HepG2 (cell line): ENCODE data around the gene TASP1. TPM values are rescaled to one million over a fixed set of nuclear protein-coding genes. Genes with fewer than 3 reads are reported as not detected.

Experiments used
- ATAC-seq: fragments of 200-7000 bp; cut with Tn5 transposase; 3 replicates; pipeline ENCODE4 v1.9.1; 2020; ENCODE audit warnings: mild to moderate bottlenecking, moderate library complexity
- BruUV-seq: library from RNA; stranded (reverse); fragments of 400-500 nt; replicated peaks from 2 replicates; lab custom pipeline; 2021; lab: Mats Ljungman, UMichigan
- CTCF ChIA-PET: fragments of 300-600 bp; formaldehyde crosslinking; extraction: SDS; loops from one replicate; lab custom pipeline; 2021; ENCODE audit warnings: low total read pairs, inconsistent platforms, low intra/inter-chr PET ratio; lab: Yijun Ruan, JAX
- POLR2A ChIA-PET: fragments of 350-600 bp; sonication (Branson Sonifier 250); formaldehyde crosslinking; loops from one replicate; lab custom pipeline; 2020; ENCODE audit warnings: antibody characterized with exemption, inconsistent platforms; lab: Yijun Ruan, JAX
- DNase-seq: peaks from one replicate; pipeline ENCODE4 v3.0.0-alpha.2; 2015; ENCODE audit warnings: low spot score
- FAIRE-seq: peaks from 3 replicates; lab custom pipeline; 2011; peaks lifted over from hg19 to GRCh38; lab: Jason Lieb, UNC
- H2AFZ ChIP-seq: one replicate; pipeline ENCODE4 v1.6.1; 2011; ENCODE audit warnings: low read length, inconsistent platforms
- H3K27ac ChIP-seq: fragments of 300-600 bp; 3 replicates; pipeline ENCODE4 v1.8.0; 2011; ENCODE audit warnings: mixed run types, mild to moderate bottlenecking, mixed read lengths, low read length, inconsistent platforms; ENCODE audit not compliant: insufficient read depth; ENCODE audit errors: extremely low read length
- H3K27me3 ChIP-seq, 2 experiments: fragments of 200-600 bp in 1 of 2; 2 replicates in 1 of 2; 3 replicates in 1 of 2; pipeline versions ENCODE4 v1.6.0 to v1.8.0; 2011; ENCODE audit warnings: low read length in 2 of 2, mild to moderate bottlenecking in 2 of 2, moderate library complexity in 2 of 2, inconsistent platforms in 1 of 2; ENCODE audit not compliant: insufficient read depth in 2 of 2, control insufficient read depth in 1 of 2
- H3K36me3 ChIP-seq, 2 experiments: fragments of 200-600 bp in 1 of 2; replicated peaks in 1 of 2; 2 replicates in 1 of 2; 3 replicates in 1 of 2; pipeline versions ENCODE4 v1.5.1 to v1.8.0; 2011; ENCODE audit warnings: low read length in 2 of 2, inconsistent platforms in 1 of 2; ENCODE audit not compliant: insufficient read depth in 2 of 2, control insufficient read depth in 1 of 2
- H3K4me1 ChIP-seq: 2 replicates; pipeline ENCODE4 v1.5.1; 2012; ENCODE audit warnings: low read length, inconsistent platforms; ENCODE audit not compliant: insufficient read depth
- H3K4me2 ChIP-seq: 2 replicates; pipeline ENCODE4 v1.6.0; 2011; ENCODE audit warnings: low read depth, low read length, inconsistent platforms
- H3K4me3 ChIP-seq, 3 experiments: fragments of 200-600 bp in 1 of 3; sonication (generic), shearing (Covaris generic) in 1 of 3; replicated peaks in 1 of 3; 2 replicates each; pipeline ENCODE4 v1.5.1; 2011 to 2016; ENCODE audit warnings: low read length in 3 of 3, inconsistent platforms in 2 of 3, low read depth in 2 of 3, mild to moderate bottlenecking in 2 of 3, control low read depth in 1 of 3, mixed read lengths in 1 of 3; ENCODE audit not compliant: insufficient read depth in 1 of 3
- H3K79me2 ChIP-seq: one replicate; pipeline ENCODE4 v1.6.1; 2011; ENCODE audit warnings: low read length, inconsistent platforms; ENCODE audit not compliant: insufficient read depth
- H3K9ac ChIP-seq: 2 replicates; pipeline ENCODE4 v1.6.0; 2011; ENCODE audit warnings: mild to moderate bottlenecking, low read depth, low read length, inconsistent platforms; ENCODE audit not compliant: insufficient read depth
- H3K9me3 ChIP-seq: 2 replicates; pipeline ENCODE4 v1.5.1; 2012; ENCODE audit warnings: mild to moderate bottlenecking, low read length
- H4K20me1 ChIP-seq: 2 replicates; pipeline ENCODE4 v1.6.0; 2011; ENCODE audit warnings: inconsistent platforms, mild to moderate bottlenecking, low read length, moderate library complexity; ENCODE audit not compliant: insufficient read depth
- ADNP ChIP-seq: sonication (generic); formaldehyde crosslinking; IDR thresholded peaks from 2 replicates; pipeline ENCODE4 v1.4.0; 2020; ENCODE audit warnings: missing genetic modification reagents
- BCLAF1 ChIP-seq: fragments of 450-650 bp; IDR thresholded peaks from 2 replicates; pipeline ENCODE4 v1.6.1; 2017; ENCODE audit warnings: mild to moderate bottlenecking
- HMGA1 ChIP-seq: sonication (generic); formaldehyde crosslinking; conservative IDR thresholded peaks from 2 replicates; pipeline ENCODE4 v1.4.0; 2020; ENCODE audit warnings: missing genetic modification reagents
- LRRFIP1 ChIP-seq: sonication (generic); formaldehyde crosslinking; conservative IDR thresholded peaks from 2 replicates; pipeline ENCODE4 v1.4.0; 2020; ENCODE audit warnings: missing genetic modification reagents
- NR2F1 ChIP-seq, 2 experiments: fragments of 450-650 bp in 1 of 2; formaldehyde crosslinking in 1 of 2; IDR thresholded peaks; 2 replicates each; pipeline versions ENCODE4 v1.5.0 to v1.6.1; 2016 to 2020; ENCODE audit warnings: mild to moderate bottlenecking in 1 of 2, missing compliant biosample characterization in 1 of 2, missing genetic modification reagents in 1 of 2, moderate library complexity in 1 of 2
- POGZ ChIP-seq: sonication (generic); formaldehyde crosslinking; IDR thresholded peaks from 2 replicates; pipeline ENCODE4 v1.4.0; 2020; ENCODE audit warnings: mild to moderate bottlenecking, missing genetic modification reagents
- RARG ChIP-seq: sonication (generic); formaldehyde crosslinking; IDR thresholded peaks from 2 replicates; pipeline ENCODE4 v1.4.0; 2020; ENCODE audit warnings: low read depth, mild to moderate bottlenecking, missing genetic modification reagents
- TFAP4 ChIP-seq: sonication (generic); IDR thresholded peaks from 2 replicates; pipeline ENCODE4 v1.6.1; 2016; ENCODE audit warnings: low read depth, borderline replicate concordance
- ZHX1 ChIP-seq: sonication (generic); formaldehyde crosslinking; IDR thresholded peaks from 2 replicates; pipeline ENCODE4 v1.8.1; 2022; ENCODE audit warnings: low read depth, mild to moderate bottlenecking, missing genetic modification reagents
- ZMAT3 ChIP-seq: sonication (generic); formaldehyde crosslinking; conservative IDR thresholded peaks from 2 replicates; pipeline ENCODE4 v1.7.0; 2021; ENCODE audit warnings: missing genetic modification reagents
- ZNF660 ChIP-seq: sonication (generic); formaldehyde crosslinking; IDR thresholded peaks from 2 replicates; pipeline ENCODE4 v1.5.1; 2020; ENCODE audit warnings: mild to moderate bottlenecking, low read depth, missing genetic modification reagents, borderline replicate concordance
- WGBS: methylation state at CpG from one replicate; pipeline ENCODE4 v1.1.6; 2017; ENCODE audit warnings: low lambda C conversion rate; 5-methylcytosine and 5-hydroxymethylcytosine counted together
- in situ Hi-C: cut with HindIII; loops from 2 replicates; pipeline ENCODE4 v1.10.0; 2017; ENCODE audit warnings: low pct_unique_long_range_greater_than_20kb; ENCODE audit not compliant: extremely low pct_ligation_motif_present
- intact Hi-C: fragments of 100-400 bp; cut with micrococcal nuclease; formaldehyde crosslinking; loops from one replicate; pipeline ENCODE4 v1.10.0; 2022; ENCODE audit not compliant: unreplicated experiment
- polyA plus RNA-seq, 8 experiments: library from polyadenylated mRNA; depleted of rRNA in 3 of 8; stranded (reverse) in 7 of 8; unstranded in 1 of 8; fragments of >200 nt; fragmentation: Illumina TruSeq in 4 of 8; extraction: Trizol in 4 of 8; gene quantifications; 2 replicates each; pipeline versions ENCODE4 v1.2.1 to v1.2.3, GENCODE V29; 2011 to 2016; ENCODE audit warnings: low read depth in 4 of 8, missing spikeins in 1 of 8, mixed read lengths in 1 of 8; ENCODE audit not compliant: insufficient read depth in 1 of 8
- total RNA-seq, 5 experiments: library from RNA; depleted of rRNA; stranded (reverse); fragments of >200 nt; fragmentation: Illumina TruSeq; extraction: Trizol; gene quantifications; 2 replicates each; pipeline ENCODE4 v1.2.3, GENCODE V29; 2016; ENCODE audit warnings: low read depth in 1 of 5

TASP1 gene
- total and polyA plus RNA-seq, 2 of the 13 experiments (the other 11 are each of a cell fraction or from before 2014, with no cell fraction given), result 10.0 to 25.2 TPM

- DNase-seq (no peak), FAIRE-seq (no peak), ATAC-seq (no peak)
- Histone ChIP-seq H4K20me1 (no peaks in the 10 kb centered on the region), H3K4me2 (no peak overlapping the region), H2AFZ (no peak overlapping the region), H3K4me3 (no peak overlapping the region), H3K9ac (no peak overlapping the region), H3K9me3 (no peaks in the 10 kb centered on the region), H3K4me1 (0 out of 2 replicates have a peak, but pooled peaks cover 4% of the 10 kb centered on the region), H3K36me3 (no peaks in the 10 kb centered on the region), H3K27ac (no peak overlapping the region), H3K79me2 (no peaks in the 10 kb centered on the region), H3K27me3 (no peaks in the 10 kb centered on the region)
- ChIA-PET POLR2A (interaction anchor here (0.9 kb wide), 1 partner anchor 9 kb away, joined by 3 read pairs; no protein-coding TSS in a partner anchor), CTCF (no interaction called here)
- BruUV-seq, result no TSS peak
- WGBS, result 88% methylated on average over 4 of the region's 4 CpGs
- TF ChIP-seq POGZ (no peak), ADNP (CRISPR knock-in tag) (no peak), BCLAF1 (no peak), ZMAT3 (CRISPR knock-in tag) (no peak), ZHX1 (CRISPR knock-in tag) (no peak), LRRFIP1 (CRISPR knock-in tag) (no peak), NR2F1 (CRISPR knock-in tag; IDR thresholded peaks at IDR 0.05) (no peak), ZNF660 (CRISPR knock-in tag) (no peak), TFAP4 (no peak), HMGA1 (CRISPR knock-in tag) (no peak), RARG (no peak)
- in situ Hi-C loops (no loop called here), intact Hi-C loops (no loop called here)
These were observed 234.4 kb downstream of the TASP1 start for GRCh38 chr20:13404293-13404692.
